Endothelial cell of umbilical vein (primary cell): ENCODE results near the gene ZBTB7A. TPM values are rescaled to one million over a fixed set of nuclear protein-coding genes. Genes with fewer than 3 reads are reported as not detected.

ENCODE experiments used
- BruUV-seq: library from RNA; stranded (reverse); fragments of 400-500 nt; replicated peaks from 2 replicates; lab custom pipeline; 2021; lab: Mats Ljungman, UMichigan
- CTCF ChIA-PET: fragments of 300-600, 350-600 bp; sonication (Branson Sonifier 250); formaldehyde crosslinking; loops from one replicate; lab custom pipeline; 2021; ENCODE audit warnings: antibody characterized with exemption, inconsistent platforms; lab: Charles Lee
- POLR2A ChIA-PET: fragments of 300-600, 350-600 bp; sonication (Branson Sonifier 250); formaldehyde crosslinking; loops from one replicate; lab custom pipeline; 2021; ENCODE audit warnings: antibody characterized with exemption, inconsistent platforms; lab: Charles Lee
- DNase-seq: peaks from one replicate; pipeline ENCODE4 v3.0.0-alpha.2; 2011; ENCODE audit warnings: low read depth, low spot score
- FAIRE-seq: peaks from 2 replicates; lab custom pipeline; 2011; peaks lifted over from hg19 to GRCh38; lab: Jason Lieb, UNC
- H2AFZ ChIP-seq: 2 replicates; pipeline ENCODE4 v1.6.0; 2012; ENCODE audit warnings: low read depth, low read length, control low read depth, inconsistent platforms
- H3K27ac ChIP-seq: 2 replicates; pipeline ENCODE4 v1.5.1; 2011; ENCODE audit warnings: low read depth, mild to moderate bottlenecking, control low read depth, low read length, moderate library complexity; ENCODE audit not compliant: insufficient read depth
- H3K27me3 ChIP-seq, 2 experiments: 2 replicates each; pipeline versions ENCODE4 v1.6.0 to v1.6.1; 2011; ENCODE audit warnings: low read length in 2 of 2, mixed read lengths in 1 of 2; ENCODE audit not compliant: control insufficient read depth in 2 of 2, insufficient read depth in 2 of 2
- H3K36me3 ChIP-seq, 2 experiments: 2 replicates in 1 of 2; 3 replicates in 1 of 2; pipeline ENCODE4 v1.5.1; 2011; ENCODE audit warnings: low read length in 2 of 2, mild to moderate bottlenecking in 1 of 2, moderate library complexity in 1 of 2; ENCODE audit not compliant: control insufficient read depth in 2 of 2, insufficient read depth in 2 of 2; ENCODE audit errors: extremely low read depth in 1 of 2
- H3K4me1 ChIP-seq: 3 replicates; pipeline ENCODE4 v1.5.1; 2011; ENCODE audit warnings: mild to moderate bottlenecking, low read length; ENCODE audit not compliant: control insufficient read depth, insufficient read depth; ENCODE audit errors: extremely low read depth
- H3K4me2 ChIP-seq: 2 replicates; pipeline ENCODE4 v1.6.1; 2011; ENCODE audit warnings: low read length, control low read depth, mixed read lengths; ENCODE audit not compliant: insufficient read depth
- H3K4me3 ChIP-seq, 3 experiments: fragments of 200-600 bp in 1 of 3; sonication (generic), shearing (Covaris generic) in 1 of 3; replicated peaks in 1 of 3; 2 replicates each; pipeline ENCODE4 v1.5.1; 2011 to 2016; ENCODE audit warnings: control low read depth in 3 of 3, low read length in 3 of 3, mild to moderate bottlenecking in 2 of 3, inconsistent platforms in 1 of 3, low read depth in 1 of 3, moderate library complexity in 1 of 3; ENCODE audit not compliant: insufficient read depth in 1 of 3
- H3K79me2 ChIP-seq: 2 replicates; pipeline ENCODE4 v1.6.0; 2012; ENCODE audit warnings: low read length, inconsistent platforms; ENCODE audit not compliant: control insufficient read depth, insufficient read depth
- H3K9ac ChIP-seq: replicated peaks from 2 replicates; pipeline ENCODE3; 2011; ENCODE audit warnings: low read length, control low read depth; ENCODE audit not compliant: insufficient read depth; ENCODE audit errors: extremely low read depth
- H3K9me1 ChIP-seq: replicated peaks from 3 replicates; pipeline ENCODE4 v1.6.0; 2011; ENCODE audit warnings: mild to moderate bottlenecking, low read length; ENCODE audit not compliant: control insufficient read depth, insufficient read depth; ENCODE audit errors: extremely low read depth
- H3K9me3 ChIP-seq: replicated peaks from 2 replicates; pipeline ENCODE4 v1.5.1; 2012; ENCODE audit warnings: low read length, inconsistent platforms; ENCODE audit not compliant: control insufficient read depth, insufficient read depth
- H4K20me1 ChIP-seq: replicated peaks from 2 replicates; pipeline ENCODE3; 2011; ENCODE audit warnings: mild to moderate bottlenecking, low read length; ENCODE audit not compliant: control insufficient read depth, insufficient read depth; ENCODE audit errors: extremely low read depth
- EZH2 ChIP-seq: IDR thresholded peaks from 2 replicates; pipeline ENCODE4 v1.6.1; 2012; ENCODE audit warnings: borderline replicate concordance, low read depth, mild to moderate bottlenecking, moderate library complexity, low read length, inconsistent platforms; ENCODE audit not compliant: severe bottlenecking
- FOS ChIP-seq: IDR thresholded peaks from 2 replicates; pipeline ENCODE4 v1.6.1; 2011; ENCODE audit warnings: mild to moderate bottlenecking, low read length, moderate library complexity, borderline replicate concordance; ENCODE audit not compliant: insufficient read depth
- JUN ChIP-seq: IDR thresholded peaks from 2 replicates; pipeline ENCODE4 v1.6.1; 2011; ENCODE audit warnings: borderline replicate concordance, low read depth; ENCODE audit not compliant: insufficient read length, insufficient read depth
- MYC ChIP-seq: IDR thresholded peaks from one replicate; pipeline ENCODE4 v1.6.1; 2011; ENCODE audit warnings: mild to moderate bottlenecking, low read depth, low read length
- POLR2A ChIP-seq: IDR thresholded peaks from 2 replicates; pipeline ENCODE4 v1.6.1; 2012; ENCODE audit warnings: low read depth, mild to moderate bottlenecking, control low read depth, low read length
- POLR2AphosphoS5 ChIP-seq: IDR thresholded peaks from 2 replicates; pipeline ENCODE4 v1.6.1; 2012; ENCODE audit warnings: low read depth, mild to moderate bottlenecking, control low read depth, low read length, moderate library complexity; ENCODE audit not compliant: insufficient read depth
- dilution Hi-C: fragments of 300-500 bp; cut with MboI; formaldehyde crosslinking; loops from one replicate; pipeline ENCODE4 v1.15.0; 2019; ENCODE audit warnings: low sequenced_read_pairs; ENCODE audit not compliant: extremely low pct_ligation_motif_present
- intact Hi-C: fragments of 100-400 bp; cut with micrococcal nuclease; formaldehyde crosslinking; loops from one replicate; pipeline ENCODE4 v1.10.0; 2022
- polyA plus RNA-seq, 4 experiments: library from polyadenylated mRNA; depleted of rRNA in 3 of 4; stranded (reverse) in 3 of 4; unstranded in 1 of 4; fragments of >200 nt; gene quantifications; 2 replicates each; pipeline versions ENCODE4 v1.2.1 to v1.2.3, GENCODE V29; 2011 to 2012; ENCODE audit warnings: missing spikeins in 1 of 4
- total RNA-seq: library from RNA; stranded (reverse); gene quantifications from 2 replicates; pipeline ENCODE4 v1.2.3, GENCODE V29; 2021
- TF ChIP-seq, protein P1 (sequence below): IDR thresholded peaks from 2 replicates; pipeline ENCODE4 v1.6.1; 2011; ENCODE audit not compliant: insufficient read depth, insufficient read length

Gene ZBTB7A
- total and polyA plus RNA-seq, 2 donors (not counting 3 experiments of a cell fraction or from before 2014, with no cell fraction given), result 8.2 to 29.0 TPM

DNA sequence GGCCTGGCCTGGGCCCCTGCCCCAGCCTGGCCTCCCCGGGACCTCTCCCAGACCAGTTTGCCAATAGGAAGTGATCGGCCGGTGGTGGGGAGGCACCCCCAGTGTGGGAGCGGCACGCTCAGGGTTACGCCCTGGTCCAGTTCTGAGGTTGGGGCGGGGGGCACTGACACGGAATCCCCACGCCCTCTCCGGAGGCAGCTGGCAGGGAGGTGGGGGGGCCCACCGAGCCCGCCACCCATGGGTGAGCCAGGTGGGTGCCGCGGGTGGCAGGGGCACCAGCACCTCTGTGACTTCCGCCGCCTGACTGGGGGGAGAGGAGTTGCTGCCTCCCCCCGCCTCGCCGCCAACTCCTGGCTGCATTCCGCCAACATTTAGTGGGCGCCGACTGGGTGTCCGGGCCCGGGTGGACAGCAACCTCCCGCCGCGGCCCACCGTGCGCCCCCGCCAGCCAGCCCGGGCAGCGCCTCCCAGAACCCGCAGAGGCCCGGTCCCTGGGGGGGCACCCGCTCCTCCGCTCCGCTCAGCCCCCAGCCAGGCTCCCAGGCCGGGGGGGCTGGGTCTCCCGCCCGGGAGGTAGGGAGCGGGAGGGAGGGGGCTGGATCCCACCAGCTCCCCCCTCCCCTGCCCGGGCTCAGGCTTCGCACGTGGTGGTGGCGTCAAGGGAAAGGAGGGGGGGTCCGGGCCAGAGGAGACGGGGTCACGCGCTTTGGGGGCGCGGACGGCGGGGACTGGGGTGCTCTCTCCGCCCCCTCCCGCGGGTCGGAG is 2.0 kb downstream of the ZBTB7A start:
- Histone ChIP-seq H3K4me3 (peak overlapping the region; percentile 66 to 81 (median 77)), H3K9ac (peak overlapping the region; percentile 81), H3K4me2 (peak overlapping the region; percentile 82), H3K9me1 (no peaks in the 10 kb centered on the region), H3K9me3 (no peaks in the 10 kb centered on the region), H2AFZ (no peak overlapping the region), H3K27ac (peak overlapping the region; percentile 74), H3K27me3 (no peaks in the 10 kb centered on the region), H4K20me1 (no peaks in the 10 kb centered on the region), H3K36me3 (peaks cover 0 to 5% of the 10 kb centered on the region in 2 experiments), H3K4me1 (peaks cover 11% of the 10 kb centered on the region), H3K79me2 (peaks cover 57% of the 10 kb centered on the region)
- TF ChIP-seq MYC (no peak), FOS (no peak), JUN (no peak), POLR2A (no peak), EZH2 (no peak), POLR2AphosphoS5 (no peak)
- TF ChIP-seq, protein P1, sequence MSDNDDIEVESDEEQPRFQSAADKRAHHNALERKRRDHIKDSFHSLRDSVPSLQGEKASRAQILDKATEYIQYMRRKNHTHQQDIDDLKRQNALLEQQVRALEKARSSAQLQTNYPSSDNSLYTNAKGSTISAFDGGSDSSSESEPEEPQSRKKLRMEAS, result no peak
- BruUV-seq, result no TSS peak
- dilution Hi-C loops, result no loop called here
- CTCF ChIA-PET, result interaction anchor here (1.7 kb wide), 1 partner anchor 76 kb away, joined by 8 read pairs; no protein-coding TSS in a partner anchor
- DNase-seq (peak; percentile 35), FAIRE-seq (no peak)
- intact Hi-C loops, result loop anchor here (5.0 kb wide), 4 partner anchors 57 to 97 kb away; partner anchors contain the start of genes EEF2, MAP2K2 and PIAS4
- POLR2A ChIA-PET, result no interaction called here
